Bronchial epithelial cell (primary cell): Measurements from ENCODE around the gene CHPF. TPM values are rescaled to one million over a fixed set of nuclear protein-coding genes. Genes with fewer than 3 reads are reported as not detected.
A peak's percentile ranks its signal among the peaks of the same experiment; 100 is the strongest.

Experiments used
- DNase-seq: peaks from one replicate; pipeline ENCODE4 v3.0.0-alpha.2; 2010; ENCODE audit warnings: low read depth
- FAIRE-seq: peaks from 2 replicates; lab custom pipeline; 2011; peaks lifted over from hg19 to GRCh38; lab: Jason Lieb, UNC
- H3K27me3 ChIP-seq: 2 replicates; pipeline ENCODE4 v1.5.1; 2011; ENCODE audit warnings: low read length; ENCODE audit not compliant: control insufficient read depth, insufficient read depth
- H3K36me3 ChIP-seq: 2 replicates; pipeline ENCODE4 v1.5.1; 2011; ENCODE audit warnings: low read length; ENCODE audit not compliant: control insufficient read depth, insufficient read depth
- H3K4me3 ChIP-seq: 2 replicates; pipeline ENCODE4 v1.5.1; 2011; ENCODE audit warnings: mild to moderate bottlenecking, low read depth, low read length, control low read depth
- total RNA-seq: library from RNA; depleted of rRNA; stranded (reverse); fragments of >200 nt; gene quantifications from 2 replicates; pipeline ENCODE4 v1.2.1, GENCODE V29; 2014
- TF ChIP-seq, protein P1 (sequence below): IDR thresholded peaks from 2 replicates; pipeline ENCODE4 v1.5.1; 2011; ENCODE audit warnings: mild to moderate bottlenecking, moderate library complexity, low read length, control low read depth, inconsistent platforms; ENCODE audit not compliant: insufficient read depth, severe bottlenecking

The CHPF gene
- total RNA-seq, 1 donor from 2014 or later = 52.7 TPM

DNA sequence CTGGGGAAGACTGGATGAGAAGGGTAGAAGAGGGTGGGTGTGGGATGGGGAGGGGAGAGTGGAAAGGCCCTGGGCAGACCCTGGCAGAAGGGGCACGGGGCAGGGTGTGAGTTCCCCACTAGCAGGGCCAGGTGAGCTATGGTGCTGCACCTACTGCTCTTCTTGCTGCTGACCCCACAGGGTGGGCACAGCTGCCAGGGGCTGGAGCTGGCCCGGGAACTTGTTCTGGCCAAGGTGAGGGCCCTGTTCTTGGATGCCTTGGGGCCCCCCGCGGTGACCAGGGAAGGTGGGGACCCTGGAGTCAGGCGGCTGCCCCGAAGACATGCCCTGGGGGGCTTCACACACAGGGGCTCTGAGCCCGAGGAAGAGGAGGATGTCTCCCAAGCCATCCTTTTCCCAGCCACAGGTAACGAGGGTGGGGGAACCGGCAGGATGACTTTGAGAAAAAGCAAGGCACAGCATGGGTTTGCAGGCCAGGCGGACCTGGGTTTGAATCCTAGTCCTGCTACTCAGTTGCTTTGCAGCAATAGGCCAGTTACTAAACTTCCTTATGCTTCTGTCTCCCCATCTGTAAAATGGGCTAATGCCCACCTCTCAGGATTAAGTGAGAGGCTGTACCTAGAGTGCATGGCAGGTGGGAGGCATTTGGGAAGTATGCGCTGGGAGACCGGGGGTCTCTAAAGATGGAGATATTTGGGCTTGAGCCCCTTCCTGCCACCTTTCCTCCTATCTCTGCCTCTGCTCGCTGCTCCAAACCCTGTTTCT lies 28.8 kb upstream of the CHPF start, which contains the start of gene INHA:
TSS of gene INHA (plus strand) at position 74 of the 765 bp plus-strand sequence. CDS start at position 139, 65 bp downstream.
- FAIRE-seq (no peak), DNase-seq (no peak)
- TF ChIP-seq, protein P1, sequence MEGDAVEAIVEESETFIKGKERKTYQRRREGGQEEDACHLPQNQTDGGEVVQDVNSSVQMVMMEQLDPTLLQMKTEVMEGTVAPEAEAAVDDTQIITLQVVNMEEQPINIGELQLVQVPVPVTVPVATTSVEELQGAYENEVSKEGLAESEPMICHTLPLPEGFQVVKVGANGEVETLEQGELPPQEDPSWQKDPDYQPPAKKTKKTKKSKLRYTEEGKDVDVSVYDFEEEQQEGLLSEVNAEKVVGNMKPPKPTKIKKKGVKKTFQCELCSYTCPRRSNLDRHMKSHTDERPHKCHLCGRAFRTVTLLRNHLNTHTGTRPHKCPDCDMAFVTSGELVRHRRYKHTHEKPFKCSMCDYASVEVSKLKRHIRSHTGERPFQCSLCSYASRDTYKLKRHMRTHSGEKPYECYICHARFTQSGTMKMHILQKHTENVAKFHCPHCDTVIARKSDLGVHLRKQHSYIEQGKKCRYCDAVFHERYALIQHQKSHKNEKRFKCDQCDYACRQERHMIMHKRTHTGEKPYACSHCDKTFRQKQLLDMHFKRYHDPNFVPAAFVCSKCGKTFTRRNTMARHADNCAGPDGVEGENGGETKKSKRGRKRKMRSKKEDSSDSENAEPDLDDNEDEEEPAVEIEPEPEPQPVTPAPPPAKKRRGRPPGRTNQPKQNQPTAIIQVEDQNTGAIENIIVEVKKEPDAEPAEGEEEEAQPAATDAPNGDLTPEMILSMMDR = no peak
- Histone ChIP-seq H3K27me3 (no peaks in the 10 kb centered on the region), H3K4me3 (peak within 1 kb of the TSS; percentile 66), H3K36me3 (no peaks in the 10 kb centered on the region)

DNA sequence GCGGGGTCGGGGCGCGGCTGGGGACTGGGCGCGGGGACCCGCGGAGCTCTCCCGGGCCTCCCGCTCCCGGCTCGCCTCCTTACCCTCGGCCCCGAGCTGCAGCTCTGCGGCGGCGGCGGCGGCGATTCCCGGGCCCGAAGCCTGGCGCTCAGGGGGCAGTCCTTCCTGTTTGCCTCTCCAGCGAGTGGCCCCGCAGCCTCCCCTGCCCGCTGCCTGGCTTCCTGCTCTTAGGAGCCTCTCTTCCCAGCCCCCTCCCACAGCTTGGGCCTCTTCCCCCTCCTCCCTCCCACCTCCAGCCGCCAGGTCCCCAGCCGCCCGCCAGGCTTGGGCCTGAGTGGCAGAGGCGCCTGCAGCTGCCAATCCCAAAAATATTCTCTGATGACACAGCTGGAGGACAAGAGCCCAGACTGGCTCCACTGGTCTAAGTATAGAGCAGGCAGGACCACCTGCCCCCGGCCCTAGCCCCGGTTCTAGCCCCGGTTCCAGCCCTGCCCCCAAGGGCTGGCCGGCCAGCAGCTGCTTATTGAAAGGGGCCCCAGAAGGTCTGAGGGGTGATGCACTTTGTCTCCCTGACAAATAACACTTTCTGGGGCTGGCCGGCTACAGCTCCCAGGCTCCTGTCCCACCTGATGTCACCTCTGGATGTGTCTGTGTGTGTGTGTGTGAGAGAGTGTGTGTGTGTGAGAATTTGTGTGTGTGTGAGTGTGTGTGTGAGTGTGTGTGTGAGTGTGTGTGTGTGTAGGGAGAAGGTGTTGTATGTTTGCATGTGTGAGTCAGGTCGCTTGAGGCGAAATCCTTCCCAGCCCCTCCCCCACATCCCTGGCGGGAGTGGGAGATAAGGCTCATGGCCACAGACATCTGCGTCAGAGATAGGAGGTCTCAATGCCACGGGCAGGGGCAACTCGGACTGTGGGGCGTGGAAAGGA lies 28.0 kb upstream of the CHPF start, which contains the start of gene OBSL1:
TSS of gene OBSL1 (minus strand) at position 229 of the 926 bp plus-strand sequence. CDS start 307 bp downstream, outside the sequence.
- peak within 1 kb of the TSS; percentile 66 for H3K4me3 ChIP-seq
- no peaks in the 10 kb centered on the region for H3K27me3 ChIP-seq
- TF ChIP-seq, protein P1 = no peak
- DNase-seq (peak; percentile 77), FAIRE-seq (peak; percentile 43)
- peaks cover under 1% of the 10 kb centered on the region for H3K36me3 ChIP-seq

DNA sequence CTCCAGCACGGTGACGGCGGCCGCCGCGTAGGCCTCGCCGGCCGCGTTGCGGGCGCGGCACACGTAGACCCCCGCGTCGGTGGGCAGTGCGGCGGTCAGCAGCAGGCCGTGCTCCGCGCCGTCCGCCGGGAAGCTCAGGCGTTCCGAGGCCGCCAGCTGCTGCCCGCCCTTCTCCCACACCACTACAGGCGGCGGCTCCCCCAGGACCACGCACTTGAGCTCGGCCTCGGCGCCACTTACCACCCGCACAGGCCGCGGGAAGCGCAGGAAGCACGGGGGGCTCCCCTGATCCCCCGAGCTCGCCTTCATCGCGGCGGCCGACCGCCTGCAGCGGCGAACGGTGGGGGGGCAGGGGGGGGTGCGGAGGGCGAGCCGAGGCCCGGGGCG lies 27.3 kb upstream of the CHPF start:
- DNase-seq = no peak
- peaks cover 1% of the 10 kb centered on the region for H3K36me3 ChIP-seq
- no peak for FAIRE-seq
- TF ChIP-seq, protein P1 = no peak
- H3K4me3 ChIP-seq = peak overlapping the region; percentile 66
- H3K27me3 ChIP-seq = no peaks in the 10 kb centered on the region

DNA sequence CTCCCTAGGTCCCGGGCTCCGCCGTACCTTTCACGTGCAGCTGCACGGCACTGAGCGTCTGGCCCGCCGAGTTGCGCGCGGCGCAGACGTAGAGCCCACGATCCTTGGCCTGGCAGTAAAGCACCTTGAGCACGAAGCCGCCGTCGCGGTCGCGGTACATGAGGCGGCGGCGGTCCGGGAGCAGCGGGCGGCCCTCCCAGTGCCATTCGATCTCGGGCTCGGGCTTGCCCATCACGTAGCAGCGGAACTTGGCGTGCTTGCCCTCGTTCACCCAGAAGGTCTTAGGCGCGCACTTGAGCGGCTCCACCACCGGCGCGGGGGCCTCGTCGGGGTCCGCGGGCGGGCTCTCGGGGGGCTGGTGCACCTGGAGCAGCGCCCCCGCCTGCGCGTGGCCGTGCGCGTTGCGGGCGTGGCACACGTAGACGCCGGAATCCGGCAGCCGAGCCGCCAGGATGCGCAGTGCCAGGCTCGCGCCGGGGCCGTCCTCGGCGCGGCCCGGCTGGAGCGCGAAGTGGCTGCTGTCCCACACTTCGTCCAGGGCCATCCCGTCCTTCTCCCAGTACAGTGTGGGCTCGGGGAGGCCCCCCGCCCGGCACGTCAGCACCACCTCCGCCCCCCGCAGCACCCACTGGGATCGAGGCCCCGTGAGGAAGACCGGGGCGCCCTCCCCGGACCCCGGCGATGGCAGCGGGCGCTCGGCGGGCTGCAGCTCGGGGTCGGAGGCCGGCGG lies 26.8 kb upstream of the CHPF start:
- Histone ChIP-seq H3K4me3 (peak overlapping the region; percentile 66), H3K27me3 (no peaks in the 10 kb centered on the region), H3K36me3 (peaks cover 1% of the 10 kb centered on the region)
- FAIRE-seq = no peak
- peak; percentile 12 for DNase-seq
- TF ChIP-seq, protein P1 = no peak

DNA sequence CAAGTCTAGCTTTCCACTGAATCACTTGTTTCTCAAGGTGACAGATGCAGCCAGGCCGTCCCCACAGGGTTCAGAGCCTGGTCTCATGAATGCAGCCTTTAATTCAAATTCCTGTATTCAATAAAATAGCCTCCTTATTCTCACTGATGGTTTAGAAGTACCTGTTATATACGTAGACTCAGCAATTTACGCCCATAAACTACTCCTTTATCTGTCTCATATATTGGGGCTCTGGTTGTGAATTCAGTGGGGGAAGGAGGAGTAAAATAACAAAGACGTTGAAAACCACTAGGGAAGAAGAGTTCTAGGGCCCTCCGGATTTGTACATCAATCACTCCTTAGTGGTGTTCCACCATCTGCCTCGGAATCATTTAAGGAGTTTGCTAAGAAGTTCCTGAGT lies 26.0 kb upstream of the CHPF start:
- Histone ChIP-seq H3K36me3 (peaks cover 1% of the 10 kb centered on the region), H3K27me3 (no peaks in the 10 kb centered on the region), H3K4me3 (no peak overlapping the region)
- FAIRE-seq (no peak), DNase-seq (no peak)
- TF ChIP-seq, protein P1 = no peak
